MM.1S (cell line): ENCODE data around the gene ZNF608.

Experiments used
- DNase-seq: peaks from one replicate; pipeline ENCODE4 v3.0.0-alpha.2; 2015
- H2AFZ ChIP-seq: fragments of 300-600 bp; sonication (generic); 2 replicates; pipeline ENCODE4 v1.6.0; 2016; ENCODE audit warnings: antibody characterized with exemption, low read length
- H3F3A ChIP-seq: fragments of 300-600 bp; sonication (generic); 2 replicates; pipeline ENCODE4 v1.6.1; 2016; ENCODE audit warnings: mild to moderate bottlenecking, antibody characterized with exemption, low read length, moderate library complexity, mixed read lengths; ENCODE audit not compliant: insufficient read depth
- H3K27ac ChIP-seq: fragments of 300-600 bp; sonication (generic); 2 replicates; pipeline ENCODE4 v1.5.1; 2016; ENCODE audit warnings: mild to moderate bottlenecking, low read length
- H3K27me3 ChIP-seq: fragments of 300-600 bp; sonication (generic); replicated peaks from 2 replicates; pipeline ENCODE4 v1.6.0; 2016; ENCODE audit warnings: low read length; ENCODE audit not compliant: insufficient read depth
- H3K36me3 ChIP-seq: fragments of 300-600 bp; sonication (generic); replicated peaks from 2 replicates; pipeline ENCODE4 v1.6.1; 2016; ENCODE audit warnings: mild to moderate bottlenecking, low read length, mixed read lengths; ENCODE audit not compliant: insufficient read depth
- H3K4me1 ChIP-seq: fragments of 300-600 bp; sonication (generic); 2 replicates; pipeline ENCODE4 v1.6.1; 2016; ENCODE audit warnings: low read length, mixed read lengths
- H3K4me2 ChIP-seq: fragments of 300-600 bp; sonication (generic); 2 replicates; pipeline ENCODE4 v1.6.0; 2016; ENCODE audit warnings: low read depth, low read length
- H3K4me3 ChIP-seq: fragments of 300-600 bp; sonication (generic); 2 replicates; pipeline ENCODE4 v1.5.1; 2016; ENCODE audit warnings: low read length, mixed read lengths
- H3K79me2 ChIP-seq: fragments of 300-600 bp; sonication (generic); 2 replicates; pipeline ENCODE4 v1.6.1; 2016; ENCODE audit warnings: mixed run types, low read length, mixed read lengths
- H3K9ac ChIP-seq: fragments of 300-600 bp; sonication (generic); 2 replicates; pipeline ENCODE4 v1.6.1; 2016; ENCODE audit warnings: low read length, mixed read lengths
- H3K9me2 ChIP-seq: fragments of 300-600 bp; sonication (generic); replicated peaks from 2 replicates; pipeline ENCODE4 v1.6.1; 2016; ENCODE audit warnings: mild to moderate bottlenecking, low read length, mixed read lengths; ENCODE audit not compliant: insufficient read depth
- H3K9me3 ChIP-seq: fragments of 300-600 bp; sonication (generic); replicated peaks from 2 replicates; pipeline ENCODE4 v1.6.1; 2016; ENCODE audit warnings: mild to moderate bottlenecking, low read length, mixed read lengths; ENCODE audit not compliant: insufficient read depth
- H4K20me1 ChIP-seq: fragments of 300-600 bp; sonication (generic); 2 replicates; pipeline ENCODE4 v1.6.1; 2016; ENCODE audit warnings: mild to moderate bottlenecking, low read length, moderate library complexity, mixed read lengths; ENCODE audit not compliant: insufficient read depth
- EZH2 ChIP-seq: fragments of 300-600 bp; sonication (generic); optimal IDR thresholded peaks from 2 replicates; pipeline ENCODE3; 2017; ENCODE audit warnings: low read depth, mild to moderate bottlenecking, antibody characterized with exemption, low read length, mixed read lengths
- EZH2phosphoT487 ChIP-seq: fragments of 300-600 bp; sonication (generic); IDR thresholded peaks from 2 replicates; pipeline ENCODE4 v1.6.1; 2018; ENCODE audit warnings: antibody characterized with exemption, low read length
- TF ChIP-seq, protein P1 (sequence below): fragments of 300-600 bp; sonication (generic); IDR thresholded peaks from 2 replicates; pipeline ENCODE4 v1.5.1; 2016; ENCODE audit warnings: antibody characterized with exemption, low read length, mixed read lengths

ZNF608 gene

DNA sequence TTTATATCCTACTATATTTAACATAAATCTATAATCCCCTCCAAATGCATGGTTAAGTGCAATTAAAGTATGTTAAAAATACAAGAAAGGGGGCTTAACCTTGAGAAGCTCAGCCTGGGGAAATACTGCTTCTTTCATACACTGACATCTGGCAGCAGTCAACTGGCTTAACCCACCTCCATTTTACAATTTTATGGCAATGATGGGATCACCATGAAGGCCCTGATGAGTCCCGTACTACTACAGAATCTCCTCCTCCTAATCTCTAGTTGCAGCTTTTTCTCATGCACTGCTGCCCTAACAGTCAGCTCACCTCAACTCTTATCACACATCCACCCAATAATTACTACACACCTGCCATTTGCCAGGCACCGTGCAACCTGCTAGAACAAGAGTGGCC is 40.9 kb downstream of the ZNF608 start:
- Histone ChIP-seq H3K79me2 (no peaks in the 10 kb centered on the region), H3K36me3 (no peaks in the 10 kb centered on the region), H2AFZ (no peak overlapping the region), H3K4me3 (no peak overlapping the region), H3K4me1 (peaks cover 18% of the 10 kb centered on the region), H4K20me1 (no peaks in the 10 kb centered on the region), H3F3A (no peaks in the 10 kb centered on the region), H3K27me3 (no peaks in the 10 kb centered on the region), H3K27ac (no peak overlapping the region), H3K9me2 (no peaks in the 10 kb centered on the region), H3K4me2 (no peak overlapping the region), H3K9ac (no peak overlapping the region), H3K9me3 (no peaks in the 10 kb centered on the region)
- TF ChIP-seq EZH2 (no peak), EZH2phosphoT487 (no peak)
- TF ChIP-seq, protein P1, sequence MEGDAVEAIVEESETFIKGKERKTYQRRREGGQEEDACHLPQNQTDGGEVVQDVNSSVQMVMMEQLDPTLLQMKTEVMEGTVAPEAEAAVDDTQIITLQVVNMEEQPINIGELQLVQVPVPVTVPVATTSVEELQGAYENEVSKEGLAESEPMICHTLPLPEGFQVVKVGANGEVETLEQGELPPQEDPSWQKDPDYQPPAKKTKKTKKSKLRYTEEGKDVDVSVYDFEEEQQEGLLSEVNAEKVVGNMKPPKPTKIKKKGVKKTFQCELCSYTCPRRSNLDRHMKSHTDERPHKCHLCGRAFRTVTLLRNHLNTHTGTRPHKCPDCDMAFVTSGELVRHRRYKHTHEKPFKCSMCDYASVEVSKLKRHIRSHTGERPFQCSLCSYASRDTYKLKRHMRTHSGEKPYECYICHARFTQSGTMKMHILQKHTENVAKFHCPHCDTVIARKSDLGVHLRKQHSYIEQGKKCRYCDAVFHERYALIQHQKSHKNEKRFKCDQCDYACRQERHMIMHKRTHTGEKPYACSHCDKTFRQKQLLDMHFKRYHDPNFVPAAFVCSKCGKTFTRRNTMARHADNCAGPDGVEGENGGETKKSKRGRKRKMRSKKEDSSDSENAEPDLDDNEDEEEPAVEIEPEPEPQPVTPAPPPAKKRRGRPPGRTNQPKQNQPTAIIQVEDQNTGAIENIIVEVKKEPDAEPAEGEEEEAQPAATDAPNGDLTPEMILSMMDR, result no peak
- no peak for DNase-seq

DNA sequence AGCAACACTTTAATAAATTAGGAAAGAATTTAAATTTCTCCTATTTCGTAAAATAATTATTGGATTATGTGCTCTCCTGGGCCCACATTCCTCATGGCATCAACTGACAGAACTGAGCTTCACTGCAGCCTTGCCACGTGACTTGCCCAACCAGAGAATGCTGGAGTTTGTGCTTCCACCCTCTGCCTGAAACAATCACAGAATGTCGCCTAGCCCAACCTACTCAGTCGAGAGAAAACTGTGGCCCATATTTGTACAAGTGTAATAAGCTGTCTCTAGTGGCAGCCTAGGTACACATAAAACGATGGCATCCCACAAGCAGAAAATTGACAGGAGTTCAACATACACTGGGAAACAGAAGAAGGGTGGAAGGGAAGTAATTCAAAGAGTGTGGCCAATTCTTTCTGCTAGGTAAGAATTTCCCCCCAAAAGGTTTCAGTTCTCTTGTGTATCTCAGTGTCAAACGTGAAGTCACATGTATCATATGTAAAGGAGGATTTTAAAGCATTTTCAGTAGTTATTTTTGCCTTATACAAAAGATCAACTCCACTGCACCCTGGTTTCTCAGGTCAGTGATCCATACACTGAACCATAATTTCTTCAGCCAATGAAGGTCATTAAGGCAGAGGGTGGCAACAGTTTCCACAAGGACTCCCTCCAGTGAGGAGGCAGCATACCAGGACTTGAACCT is 41.7 kb downstream of the ZNF608 start:
- Histone ChIP-seq H3K27me3 (no peaks in the 10 kb centered on the region), H3F3A (no peaks in the 10 kb centered on the region), H3K9me3 (no peaks in the 10 kb centered on the region), H3K36me3 (no peaks in the 10 kb centered on the region), H3K9me2 (no peaks in the 10 kb centered on the region), H3K4me2 (peak overlapping the region; percentile 49), H3K9ac (peak overlapping the region; percentile 5; the same call in 1 of the 2 replicates), H4K20me1 (no peaks in the 10 kb centered on the region), H3K4me1 (peaks cover 18% of the 10 kb centered on the region), H2AFZ (peak overlapping the region; percentile 13; the same call in 1 of the 2 replicates), H3K79me2 (no peaks in the 10 kb centered on the region), H3K4me3 (no peak overlapping the region), H3K27ac (peak overlapping the region; percentile 56; the same call in 1 of the 2 replicates)
- no peak for TF ChIP-seq EZH2
- TF ChIP-seq, protein P1, result peak; percentile 12; the same call in 1 of the 2 replicates
- no peak for TF ChIP-seq EZH2phosphoT487
- DNase-seq, result peak; percentile 48

DNA sequence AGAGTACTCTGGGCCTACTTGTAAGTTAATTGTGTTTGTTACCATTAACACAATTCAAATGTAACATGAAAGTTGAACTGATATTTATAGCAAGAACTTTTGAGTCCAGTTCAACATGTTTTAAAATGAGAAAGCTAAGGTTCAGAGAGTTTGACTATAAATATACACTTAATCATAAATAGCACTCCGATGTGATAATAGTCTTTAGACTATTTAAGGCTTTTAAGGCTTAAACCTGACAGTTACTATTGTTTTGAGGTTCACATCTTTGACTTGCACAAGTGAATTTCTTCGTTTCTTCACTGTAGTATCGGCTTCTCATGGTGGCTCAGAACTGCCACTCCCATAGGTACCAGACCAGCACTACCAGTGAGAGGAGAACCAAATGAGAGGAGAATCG is 42.4 kb downstream of the ZNF608 start:
- no peaks in the 10 kb centered on the region for H3K9me3 ChIP-seq
- no peaks in the 10 kb centered on the region for H3K36me3 ChIP-seq
- H3K4me1 ChIP-seq, result peaks cover 23% of the 10 kb centered on the region
- no peak for DNase-seq
- no peaks in the 10 kb centered on the region for H3F3A ChIP-seq
- H3K79me2 ChIP-seq, result no peaks in the 10 kb centered on the region
- H2AFZ ChIP-seq, result no peak overlapping the region
- no peak overlapping the region for H3K4me2 ChIP-seq
- no peak overlapping the region for H3K4me3 ChIP-seq
- no peaks in the 10 kb centered on the region for H4K20me1 ChIP-seq
- H3K27me3 ChIP-seq, result no peaks in the 10 kb centered on the region
- no peak overlapping the region for H3K9ac ChIP-seq
- no peaks in the 10 kb centered on the region for H3K9me2 ChIP-seq
- TF ChIP-seq EZH2phosphoT487, result no peak
- TF ChIP-seq, protein P1, result no peak
- H3K27ac ChIP-seq, result peak overlapping the region; percentile 56; the same call in 1 of the 2 replicates
